Endothelial cell of umbilical vein (primary cell): Measurements from ENCODE around the gene DUSP28. TPM values are rescaled to one million over a fixed set of nuclear protein-coding genes. Genes with fewer than 3 reads are reported as not detected.

Source experiments
- BruUV-seq: library from RNA; stranded (reverse); fragments of 400-500 nt; replicated peaks from 2 replicates; lab custom pipeline; 2021; lab: Mats Ljungman, UMichigan
- CTCF ChIA-PET: fragments of 300-600, 350-600 bp; sonication (Branson Sonifier 250); formaldehyde crosslinking; loops from one replicate; lab custom pipeline; 2021; ENCODE audit warnings: antibody characterized with exemption, inconsistent platforms; lab: Charles Lee
- POLR2A ChIA-PET: fragments of 300-600, 350-600 bp; sonication (Branson Sonifier 250); formaldehyde crosslinking; loops from one replicate; lab custom pipeline; 2021; ENCODE audit warnings: antibody characterized with exemption, inconsistent platforms; lab: Charles Lee
- DNase-seq: peaks from one replicate; pipeline ENCODE4 v3.0.0-alpha.2; 2011; ENCODE audit warnings: low read depth, low spot score
- FAIRE-seq: peaks from 2 replicates; lab custom pipeline; 2011; peaks lifted over from hg19 to GRCh38; lab: Jason Lieb, UNC
- H2AFZ ChIP-seq: 2 replicates; pipeline ENCODE4 v1.6.0; 2012; ENCODE audit warnings: low read depth, low read length, control low read depth, inconsistent platforms
- H3K27ac ChIP-seq: 2 replicates; pipeline ENCODE4 v1.5.1; 2011; ENCODE audit warnings: low read depth, mild to moderate bottlenecking, control low read depth, low read length, moderate library complexity; ENCODE audit not compliant: insufficient read depth
- H3K27me3 ChIP-seq, 2 experiments: 2 replicates each; pipeline versions ENCODE4 v1.6.0 to v1.6.1; 2011; ENCODE audit warnings: low read length in 2 of 2, mixed read lengths in 1 of 2; ENCODE audit not compliant: control insufficient read depth in 2 of 2, insufficient read depth in 2 of 2
- H3K36me3 ChIP-seq, 2 experiments: 2 replicates in 1 of 2; 3 replicates in 1 of 2; pipeline ENCODE4 v1.5.1; 2011; ENCODE audit warnings: low read length in 2 of 2, mild to moderate bottlenecking in 1 of 2, moderate library complexity in 1 of 2; ENCODE audit not compliant: control insufficient read depth in 2 of 2, insufficient read depth in 2 of 2; ENCODE audit errors: extremely low read depth in 1 of 2
- H3K4me1 ChIP-seq: 3 replicates; pipeline ENCODE4 v1.5.1; 2011; ENCODE audit warnings: mild to moderate bottlenecking, low read length; ENCODE audit not compliant: control insufficient read depth, insufficient read depth; ENCODE audit errors: extremely low read depth
- H3K4me2 ChIP-seq: 2 replicates; pipeline ENCODE4 v1.6.1; 2011; ENCODE audit warnings: low read length, control low read depth, mixed read lengths; ENCODE audit not compliant: insufficient read depth
- H3K4me3 ChIP-seq, 3 experiments: fragments of 200-600 bp in 1 of 3; sonication (generic), shearing (Covaris generic) in 1 of 3; replicated peaks in 1 of 3; 2 replicates each; pipeline ENCODE4 v1.5.1; 2011 to 2016; ENCODE audit warnings: control low read depth in 3 of 3, low read length in 3 of 3, mild to moderate bottlenecking in 2 of 3, inconsistent platforms in 1 of 3, low read depth in 1 of 3, moderate library complexity in 1 of 3; ENCODE audit not compliant: insufficient read depth in 1 of 3
- H3K79me2 ChIP-seq: 2 replicates; pipeline ENCODE4 v1.6.0; 2012; ENCODE audit warnings: low read length, inconsistent platforms; ENCODE audit not compliant: control insufficient read depth, insufficient read depth
- H3K9ac ChIP-seq: replicated peaks from 2 replicates; pipeline ENCODE3; 2011; ENCODE audit warnings: low read length, control low read depth; ENCODE audit not compliant: insufficient read depth; ENCODE audit errors: extremely low read depth
- H3K9me1 ChIP-seq: replicated peaks from 3 replicates; pipeline ENCODE4 v1.6.0; 2011; ENCODE audit warnings: mild to moderate bottlenecking, low read length; ENCODE audit not compliant: control insufficient read depth, insufficient read depth; ENCODE audit errors: extremely low read depth
- H3K9me3 ChIP-seq: replicated peaks from 2 replicates; pipeline ENCODE4 v1.5.1; 2012; ENCODE audit warnings: low read length, inconsistent platforms; ENCODE audit not compliant: control insufficient read depth, insufficient read depth
- H4K20me1 ChIP-seq: replicated peaks from 2 replicates; pipeline ENCODE3; 2011; ENCODE audit warnings: mild to moderate bottlenecking, low read length; ENCODE audit not compliant: control insufficient read depth, insufficient read depth; ENCODE audit errors: extremely low read depth
- EZH2 ChIP-seq: IDR thresholded peaks from 2 replicates; pipeline ENCODE4 v1.6.1; 2012; ENCODE audit warnings: borderline replicate concordance, low read depth, mild to moderate bottlenecking, moderate library complexity, low read length, inconsistent platforms; ENCODE audit not compliant: severe bottlenecking
- FOS ChIP-seq: IDR thresholded peaks from 2 replicates; pipeline ENCODE4 v1.6.1; 2011; ENCODE audit warnings: mild to moderate bottlenecking, low read length, moderate library complexity, borderline replicate concordance; ENCODE audit not compliant: insufficient read depth
- GATA2 ChIP-seq: IDR thresholded peaks from 2 replicates; pipeline ENCODE4 v1.7.0; 2011; ENCODE audit warnings: low read depth, mild to moderate bottlenecking, moderate library complexity, mixed read lengths, low read length; ENCODE audit not compliant: insufficient read length, insufficient read depth
- JUN ChIP-seq: IDR thresholded peaks from 2 replicates; pipeline ENCODE4 v1.6.1; 2011; ENCODE audit warnings: borderline replicate concordance, low read depth; ENCODE audit not compliant: insufficient read length, insufficient read depth
- MYC ChIP-seq: IDR thresholded peaks from one replicate; pipeline ENCODE4 v1.6.1; 2011; ENCODE audit warnings: mild to moderate bottlenecking, low read depth, low read length
- POLR2A ChIP-seq: IDR thresholded peaks from 2 replicates; pipeline ENCODE4 v1.6.1; 2012; ENCODE audit warnings: low read depth, mild to moderate bottlenecking, control low read depth, low read length
- POLR2AphosphoS5 ChIP-seq: IDR thresholded peaks from 2 replicates; pipeline ENCODE4 v1.6.1; 2012; ENCODE audit warnings: low read depth, mild to moderate bottlenecking, control low read depth, low read length, moderate library complexity; ENCODE audit not compliant: insufficient read depth
- dilution Hi-C: fragments of 300-500 bp; cut with MboI; formaldehyde crosslinking; loops from one replicate; pipeline ENCODE4 v1.15.0; 2019; ENCODE audit warnings: low sequenced_read_pairs; ENCODE audit not compliant: extremely low pct_ligation_motif_present
- intact Hi-C: fragments of 100-400 bp; cut with micrococcal nuclease; formaldehyde crosslinking; loops from one replicate; pipeline ENCODE4 v1.10.0; 2022
- polyA plus RNA-seq, 4 experiments: library from polyadenylated mRNA; depleted of rRNA in 3 of 4; stranded (reverse) in 3 of 4; unstranded in 1 of 4; fragments of >200 nt; gene quantifications; 2 replicates each; pipeline versions ENCODE4 v1.2.1 to v1.2.3, GENCODE V29; 2011 to 2012; ENCODE audit warnings: missing spikeins in 1 of 4
- total RNA-seq: library from RNA; stranded (reverse); gene quantifications from 2 replicates; pipeline ENCODE4 v1.2.3, GENCODE V29; 2021
- TF ChIP-seq, protein P1 (sequence below), 2 donors: IDR thresholded peaks; 1 replicate in 1 of 2; 2 replicates in 1 of 2; pipeline ENCODE4 v1.5.1; 2011; ENCODE audit warnings: low read length in 2 of 2, mild to moderate bottlenecking in 2 of 2, moderate library complexity in 2 of 2, control low read depth in 1 of 2, inconsistent platforms in 1 of 2, low read depth in 1 of 2; ENCODE audit not compliant: insufficient read depth in 1 of 2; ENCODE audit errors: extremely low read depth in 1 of 2
- TF ChIP-seq, protein P2 (sequence below): IDR thresholded peaks from 2 replicates; pipeline ENCODE4 v1.6.1; 2011; ENCODE audit not compliant: insufficient read depth, insufficient read length

Gene DUSP28
- total and polyA plus RNA-seq, 2 donors (not counting 3 experiments of a cell fraction or from before 2014, with no cell fraction given) = 2.2 to 4.3 TPM

GRCh38 chr2:240591226-240591625 is 31.1 kb downstream of the DUSP28 start:
- peaks cover 35% of the 10 kb centered on the region for H3K79me2 ChIP-seq
- intact Hi-C loops (no loop called here), dilution Hi-C loops (no loop called here)
- no peak overlapping the region for H3K9ac ChIP-seq
- H3K27me3 ChIP-seq = no peaks in the 10 kb centered on the region
- H3K9me1 ChIP-seq = no peaks in the 10 kb centered on the region
- TF ChIP-seq GATA2 = no peak
- no peak for TF ChIP-seq EZH2
- TF ChIP-seq POLR2AphosphoS5 = no peak
- TF ChIP-seq, protein P1, sequence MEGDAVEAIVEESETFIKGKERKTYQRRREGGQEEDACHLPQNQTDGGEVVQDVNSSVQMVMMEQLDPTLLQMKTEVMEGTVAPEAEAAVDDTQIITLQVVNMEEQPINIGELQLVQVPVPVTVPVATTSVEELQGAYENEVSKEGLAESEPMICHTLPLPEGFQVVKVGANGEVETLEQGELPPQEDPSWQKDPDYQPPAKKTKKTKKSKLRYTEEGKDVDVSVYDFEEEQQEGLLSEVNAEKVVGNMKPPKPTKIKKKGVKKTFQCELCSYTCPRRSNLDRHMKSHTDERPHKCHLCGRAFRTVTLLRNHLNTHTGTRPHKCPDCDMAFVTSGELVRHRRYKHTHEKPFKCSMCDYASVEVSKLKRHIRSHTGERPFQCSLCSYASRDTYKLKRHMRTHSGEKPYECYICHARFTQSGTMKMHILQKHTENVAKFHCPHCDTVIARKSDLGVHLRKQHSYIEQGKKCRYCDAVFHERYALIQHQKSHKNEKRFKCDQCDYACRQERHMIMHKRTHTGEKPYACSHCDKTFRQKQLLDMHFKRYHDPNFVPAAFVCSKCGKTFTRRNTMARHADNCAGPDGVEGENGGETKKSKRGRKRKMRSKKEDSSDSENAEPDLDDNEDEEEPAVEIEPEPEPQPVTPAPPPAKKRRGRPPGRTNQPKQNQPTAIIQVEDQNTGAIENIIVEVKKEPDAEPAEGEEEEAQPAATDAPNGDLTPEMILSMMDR (IDR thresholded peaks at IDR 0.05; ENCODE audit: extremely low read depth in 1 of 2, insufficient read depth in 1 of 2, low read depth in 1 of 2, low read length in 2 of 2) = no peak
- no peak for TF ChIP-seq MYC
- no peak for TF ChIP-seq JUN
- TF ChIP-seq FOS = no peak
- TF ChIP-seq, protein P2, sequence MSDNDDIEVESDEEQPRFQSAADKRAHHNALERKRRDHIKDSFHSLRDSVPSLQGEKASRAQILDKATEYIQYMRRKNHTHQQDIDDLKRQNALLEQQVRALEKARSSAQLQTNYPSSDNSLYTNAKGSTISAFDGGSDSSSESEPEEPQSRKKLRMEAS = no peak
- no peak for TF ChIP-seq POLR2A
- H2AFZ ChIP-seq = no peak overlapping the region
- H4K20me1 ChIP-seq = no peaks in the 10 kb centered on the region
- H3K4me3 ChIP-seq = no peak overlapping the region
- ChIA-PET CTCF (no interaction called here), POLR2A (interaction anchor here (0.6 kb wide), 1 partner anchor 187 kb away, joined by 3 read pairs; no protein-coding TSS in a partner anchor)
- peaks cover 11% of the 10 kb centered on the region for H3K4me1 ChIP-seq
- peaks cover 2 to 22% of the 10 kb centered on the region in 2 experiments for H3K36me3 ChIP-seq
- no peak overlapping the region for H3K4me2 ChIP-seq
- FAIRE-seq = no peak
- no TSS peak for BruUV-seq
- no peaks in the 10 kb centered on the region for H3K9me3 ChIP-seq
- DNase-seq = no peak
- H3K27ac ChIP-seq = no peak overlapping the region
